H9 (cell line): Measurements from ENCODE around the gene LMTK2. TPM values are rescaled to one million over a fixed set of nuclear protein-coding genes. Genes with fewer than 3 reads are reported as not detected.

Experiments
- DNase-seq: peaks from one replicate; pipeline ENCODE4 v3.0.0-alpha.2; 2017
- H2AFZ ChIP-seq: one replicate; pipeline ENCODE4 v1.6.1; 2013; ENCODE audit warnings: mild to moderate bottlenecking, low read length, control low read depth, moderate library complexity
- H2AK5ac ChIP-seq: 2 replicates; pipeline ENCODE4 v1.6.1; 2013; ENCODE audit warnings: low read length, control low read depth, mixed read lengths; ENCODE audit not compliant: insufficient read length
- H2BK120ac ChIP-seq: one replicate; pipeline ENCODE4 v1.6.1; 2013; ENCODE audit warnings: low read depth, mild to moderate bottlenecking, low read length, control low read depth, inconsistent platforms; ENCODE audit not compliant: poor library complexity, severe bottlenecking
- H2BK12ac ChIP-seq: 2 replicates; pipeline ENCODE4 v1.6.1; 2013; ENCODE audit warnings: low read length, control low read depth, mixed read lengths, low read depth; ENCODE audit not compliant: insufficient read length
- H2BK15ac ChIP-seq: 2 replicates; pipeline ENCODE4 v1.6.1; 2013; ENCODE audit warnings: low read depth, low read length, control low read depth
- H2BK20ac ChIP-seq: one replicate; pipeline ENCODE4 v1.6.1; 2013; ENCODE audit warnings: low read depth, mild to moderate bottlenecking, low read length, control low read depth, inconsistent platforms; ENCODE audit not compliant: poor library complexity, severe bottlenecking
- H2BK5ac ChIP-seq: 2 replicates; pipeline ENCODE4 v1.6.1; 2013; ENCODE audit warnings: low read length, control low read depth, mixed read lengths; ENCODE audit not compliant: insufficient read length
- H3K14ac ChIP-seq: 2 replicates; pipeline ENCODE4 v1.6.1; 2013; ENCODE audit warnings: low read length, control low read depth; ENCODE audit not compliant: insufficient read depth
- H3K18ac ChIP-seq: 2 replicates; pipeline ENCODE4 v1.6.1; 2013; ENCODE audit warnings: low read depth, mild to moderate bottlenecking, mixed read lengths, low read length, control low read depth; ENCODE audit not compliant: insufficient read length
- H3K23ac ChIP-seq: 2 replicates; pipeline ENCODE4 v1.6.1; 2013; ENCODE audit warnings: low read length, control low read depth, mixed read lengths, low read depth; ENCODE audit not compliant: insufficient read length
- H3K23me2 ChIP-seq: 2 replicates; pipeline ENCODE4 v1.6.1; 2013; ENCODE audit warnings: low read depth, mild to moderate bottlenecking, mixed read lengths, low read length, control low read depth; ENCODE audit not compliant: insufficient read length, poor library complexity, severe bottlenecking
- H3K27ac ChIP-seq: 2 replicates; pipeline ENCODE4 v1.5.1; 2013; ENCODE audit warnings: low read length, control low read depth, mixed read lengths, low read depth; ENCODE audit not compliant: insufficient read length
- H3K27me3 ChIP-seq: 2 replicates; pipeline ENCODE4 v1.6.1; 2013; ENCODE audit warnings: low read length, control low read depth, inconsistent platforms; ENCODE audit not compliant: insufficient read depth
- H3K4ac ChIP-seq: 2 replicates; pipeline ENCODE4 v1.6.1; 2013; ENCODE audit warnings: low read depth, mild to moderate bottlenecking, control low read depth, inconsistent platforms, low read length, moderate library complexity
- H3K4me1 ChIP-seq: 2 replicates; pipeline ENCODE4 v1.6.1; 2013; ENCODE audit warnings: low read length, control low read depth, inconsistent platforms; ENCODE audit not compliant: insufficient read depth
- H3K4me2 ChIP-seq: 2 replicates; pipeline ENCODE4 v1.6.1; 2013; ENCODE audit warnings: low read length, control low read depth, mixed read lengths; ENCODE audit not compliant: insufficient read length, insufficient read depth
- H3K56ac ChIP-seq: 2 replicates; pipeline ENCODE4 v1.6.1; 2013; ENCODE audit warnings: low read depth, mild to moderate bottlenecking, mixed read lengths, low read length, control low read depth; ENCODE audit not compliant: insufficient read length
- H3K79me1 ChIP-seq: 2 replicates; pipeline ENCODE4 v1.6.1; 2013; ENCODE audit warnings: low read depth, mild to moderate bottlenecking, moderate library complexity, low read length, control low read depth, inconsistent platforms; ENCODE audit not compliant: insufficient read depth, poor library complexity, severe bottlenecking
- H3K79me2 ChIP-seq: 2 replicates; pipeline ENCODE4 v1.6.1; 2013; ENCODE audit warnings: low read length, control low read depth, inconsistent platforms; ENCODE audit not compliant: insufficient read depth
- H3K9ac ChIP-seq: 2 replicates; pipeline ENCODE4 v1.6.1; 2013; ENCODE audit warnings: low read length, control low read depth, mixed read lengths; ENCODE audit not compliant: insufficient read length; ENCODE audit errors: extremely low read depth
- H3K9me3 ChIP-seq: one replicate; pipeline ENCODE4 v1.6.1; 2013; ENCODE audit warnings: low read depth, low read length, inconsistent platforms; ENCODE audit not compliant: control insufficient read depth
- H3T11ph ChIP-seq: one replicate; pipeline ENCODE4 v1.6.1; 2013; ENCODE audit warnings: mild to moderate bottlenecking, low read length, control low read depth, inconsistent platforms
- H4K20me1 ChIP-seq: one replicate; pipeline ENCODE4 v1.6.1; 2013; ENCODE audit not compliant: control insufficient read depth, insufficient read length, insufficient read depth
- H4K5ac ChIP-seq: 2 replicates; pipeline ENCODE4 v1.6.1; 2013; ENCODE audit warnings: low read depth, mild to moderate bottlenecking, mixed read lengths, low read length, control low read depth; ENCODE audit not compliant: insufficient read length
- H4K8ac ChIP-seq: replicated peaks from 2 replicates; pipeline ENCODE4 v1.6.1; 2013; ENCODE audit warnings: low read length, control low read depth, mixed read lengths, low read depth; ENCODE audit not compliant: insufficient read length
- H4K91ac ChIP-seq: 2 replicates; pipeline ENCODE4 v1.6.1; 2013; ENCODE audit warnings: low read depth, mild to moderate bottlenecking, moderate library complexity, mixed read lengths, low read length, control low read depth; ENCODE audit not compliant: insufficient read length
- H3K27ac Mint-ChIP-seq, 3 experiments: 2 replicates in 2 of 3; 3 replicates in 1 of 3; pipeline ENCODE4 v1.8.0; 2020 to 2021; ENCODE audit warnings: mixed read lengths in 3 of 3, mild to moderate bottlenecking in 1 of 3, moderate library complexity in 1 of 3
- H3K27me3 Mint-ChIP-seq: 2 replicates; pipeline ENCODE4 v1.8.0; 2021; ENCODE audit warnings: low read depth, mild to moderate bottlenecking, moderate library complexity, mixed read lengths
- H3K36me3 Mint-ChIP-seq, 3 experiments: 2 replicates in 2 of 3; 3 replicates in 1 of 3; pipeline ENCODE4 v1.8.0; 2020 to 2021; ENCODE audit warnings: low read depth in 3 of 3, mixed read lengths in 3 of 3; ENCODE audit not compliant: insufficient read depth in 1 of 3
- H3K4me1 Mint-ChIP-seq, 2 experiments: 2 replicates each; pipeline ENCODE4 v1.8.0; 2020; ENCODE audit warnings: mixed read lengths in 2 of 2
- H3K4me3 Mint-ChIP-seq, 2 experiments: 2 replicates in 1 of 2; 3 replicates in 1 of 2; pipeline ENCODE4 v1.8.0; 2020 to 2021; ENCODE audit warnings: mild to moderate bottlenecking in 2 of 2, mixed read lengths in 2 of 2, moderate library complexity in 1 of 2
- H3K9me3 Mint-ChIP-seq, 2 experiments: 2 replicates in 1 of 2; 3 replicates in 1 of 2; pipeline ENCODE4 v1.8.0; 2020; ENCODE audit warnings: mild to moderate bottlenecking in 2 of 2, mixed read lengths in 2 of 2, moderate library complexity in 1 of 2
- CTCF ChIP-seq: fragments of 200-600 bp; sonication (generic); conservative IDR thresholded peaks from 3 replicates; pipeline ENCODE4 v1.8.0; 2021; ENCODE audit warnings: antibody characterized with exemption, mild to moderate bottlenecking
- WGBS: extraction: QIAGEN DNeasy Blood & Tissue Kit; methylation state at CpG from one replicate; pipeline ENCODE4 v1.1.7; 2013; ENCODE audit warnings: missing lambda C conversion rate, low lambda C conversion rate, mixed read lengths; ENCODE audit not compliant: insufficient read length; ENCODE audit errors: extremely low coverage; 5-methylcytosine and 5-hydroxymethylcytosine counted together
- total RNA-seq: library from RNA; stranded (reverse); gene quantifications from 2 replicates; pipeline ENCODE4 v1.2.1, GENCODE V29; 2021

The LMTK2 gene
- total RNA-seq, 1 experiment from 2014 or later = 24.9 TPM

- H4K91ac ChIP-seq = no peak overlapping the region
- no peak overlapping the region for H4K5ac ChIP-seq
- no peak overlapping the region for H3K4me2 ChIP-seq
- no peaks in the 10 kb centered on the region for H3K79me2 ChIP-seq
- no peak overlapping the region for H2BK120ac ChIP-seq
- H4K8ac ChIP-seq = no peak overlapping the region
- Mint-ChIP-seq H3K4me1 (peaks cover 5% of the 10 kb centered on the region in 2 experiments), H3K27me3 (no peaks in the 10 kb centered on the region), H3K9me3 (no peaks in the 10 kb centered on the region), H3K4me3 (no peak overlapping the region), H3K27ac (no peak overlapping the region), H3K36me3 (peaks cover 5 to 22% (median 14%) of the 10 kb centered on the region in 3 experiments; a peak in 5 of 7 replicates)
- H2AFZ ChIP-seq = no peak overlapping the region
- no peak overlapping the region for H3K56ac ChIP-seq
- H2AK5ac ChIP-seq = no peak overlapping the region
- H4K20me1 ChIP-seq = no peaks in the 10 kb centered on the region
- no peak overlapping the region for H3K23ac ChIP-seq
- H3K4me1 ChIP-seq = no peaks in the 10 kb centered on the region
- no peaks in the 10 kb centered on the region for H3K23me2 ChIP-seq
- H2BK12ac ChIP-seq = no peak overlapping the region
- H3K14ac ChIP-seq = no peak overlapping the region
- no peak overlapping the region for H2BK5ac ChIP-seq
- no peak overlapping the region for H3T11ph ChIP-seq
- WGBS = no CpG with 5 or more reads among the region's 6 CpGs
- DNase-seq = no peak
- H3K4ac ChIP-seq = no peak overlapping the region
- no peaks in the 10 kb centered on the region for H3K9me3 ChIP-seq
- H2BK20ac ChIP-seq = no peak overlapping the region
- H2BK15ac ChIP-seq = no peak overlapping the region
- TF ChIP-seq CTCF = no peak
- no peak overlapping the region for H3K27ac ChIP-seq
- no peak overlapping the region for H3K9ac ChIP-seq
- no peaks in the 10 kb centered on the region for H3K27me3 ChIP-seq
- H3K18ac ChIP-seq = no peak overlapping the region
- no peaks in the 10 kb centered on the region for H3K79me1 ChIP-seq
Measured at GRCh38 chr7:98257701-98258100, 151.0 kb downstream of the LMTK2 start.

Other genes starting within 250 kb of the LMTK2 start
- 85.1 and 95.1 TPM in 2 replicates for gene ASNS, start 234.5 kb upstream of the LMTK2 start, total RNA-seq
- gene OCM2, start 116.7 kb upstream of the LMTK2 start, total RNA-seq = not detected in 2 replicates
- 1.4 and 2.1 TPM in 2 replicates for gene BHLHA15, start 104.6 kb downstream of the LMTK2 start, total RNA-seq
- 13.9 and 15.6 TPM in 2 replicates for gene TECPR1, start 145.4 kb downstream of the LMTK2 start, total RNA-seq
- 99.7 and 102 TPM in 2 replicates for gene BRI3, start 174.8 kb downstream of the LMTK2 start, total RNA-seq